Cardiac muscle cell (in vitro differentiated cells and primary cell): ENCODE data around the gene S100A4. TPM values are rescaled to one million over a fixed set of nuclear protein-coding genes. Genes with fewer than 3 reads are reported as not detected.
"Not testable (repeated sequence)": the region's sequence is repeated elsewhere in the genome, so short reads cannot be mapped to it uniquely, and the experiment has no call there.

Experiments
- DNase-seq, 2 donors: peaks; one replicate each; pipeline versions ENCODE4 v3.0.0 to v3.0.0-alpha.2; 2010 to 2017; ENCODE audit warnings: low read depth in 1 of 2, low spot score in 1 of 2
- H3K27ac ChIP-seq: fragments of 200-600 bp; sonication (generic); 2 replicates; pipeline ENCODE4 v1.5.1; 2016
- H3K27me3 ChIP-seq: fragments of 200-600 bp; sonication (generic); 2 replicates; pipeline ENCODE4 v1.6.0; 2016; ENCODE audit warnings: control low read depth
- H3K36me3 ChIP-seq: fragments of 200-600 bp; sonication (generic); 2 replicates; pipeline ENCODE4 v1.5.1; 2016; ENCODE audit warnings: control low read depth
- H3K4me1 ChIP-seq: fragments of 200-600 bp; sonication (generic); 2 replicates; pipeline ENCODE4 v1.8.1; 2017; ENCODE audit warnings: low read depth, mild to moderate bottlenecking, mixed run types
- H3K4me3 ChIP-seq: fragments of 200-600 bp; sonication (generic); 2 replicates; pipeline ENCODE4 v1.5.1; 2016; ENCODE audit warnings: mild to moderate bottlenecking
- H3K9me3 ChIP-seq: fragments of 200-600 bp; sonication (generic); 2 replicates; pipeline ENCODE4 v1.5.1; 2017; ENCODE audit warnings: low read depth, mild to moderate bottlenecking, control low read depth
- polyA plus RNA-seq: library from polyadenylated mRNA; unstranded; fragments of >200 nt; fragmentation: Nextera tagmentation; extraction: Ambion mirVana; gene quantifications from 2 replicates; pipeline ENCODE4 v1.2.1, GENCODE V29; 2016
- total RNA-seq: library from RNA; depleted of rRNA; stranded (reverse); fragments of >200 nt; gene quantifications from 2 replicates; pipeline ENCODE4 v1.2.3, GENCODE V29; 2016
- TF ChIP-seq, protein P1 (sequence below): IDR thresholded peaks from 2 replicates; pipeline ENCODE4 v1.5.1; 2012; ENCODE audit warnings: low read depth, mild to moderate bottlenecking, low read length

Gene S100A4
- total and polyA plus RNA-seq, 2 experiments from 2014 or later: 89.4 to 133 TPM

DNA sequence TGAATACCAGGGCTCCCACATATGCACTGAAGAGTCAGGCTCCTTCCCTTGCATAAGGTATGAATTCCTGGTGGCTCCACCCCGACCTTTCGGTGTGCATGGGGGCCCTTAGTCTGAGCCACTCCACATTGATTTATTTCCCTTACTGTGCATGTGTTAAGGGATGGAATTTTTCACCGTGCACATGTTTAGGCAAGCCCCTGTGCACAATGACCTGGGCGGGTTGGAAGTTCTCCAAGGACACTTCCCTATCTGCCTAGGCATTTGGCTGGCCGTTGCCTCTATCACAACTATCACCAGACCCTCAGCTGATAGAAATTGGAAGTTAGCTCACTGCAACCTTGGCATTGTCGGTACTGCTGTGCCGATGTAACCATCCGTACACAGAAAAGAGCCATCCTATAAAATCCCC lies 19.5 kb downstream of the S100A4 start:
- Histone ChIP-seq H3K9me3 (no peaks in the 10 kb centered on the region), H3K4me1 (no peaks in the 10 kb centered on the region), H3K4me3 (no peak overlapping the region), H3K27me3 (no peaks in the 10 kb centered on the region), H3K36me3 (no peaks in the 10 kb centered on the region), H3K27ac (no peak overlapping the region)
- TF ChIP-seq, protein P1, sequence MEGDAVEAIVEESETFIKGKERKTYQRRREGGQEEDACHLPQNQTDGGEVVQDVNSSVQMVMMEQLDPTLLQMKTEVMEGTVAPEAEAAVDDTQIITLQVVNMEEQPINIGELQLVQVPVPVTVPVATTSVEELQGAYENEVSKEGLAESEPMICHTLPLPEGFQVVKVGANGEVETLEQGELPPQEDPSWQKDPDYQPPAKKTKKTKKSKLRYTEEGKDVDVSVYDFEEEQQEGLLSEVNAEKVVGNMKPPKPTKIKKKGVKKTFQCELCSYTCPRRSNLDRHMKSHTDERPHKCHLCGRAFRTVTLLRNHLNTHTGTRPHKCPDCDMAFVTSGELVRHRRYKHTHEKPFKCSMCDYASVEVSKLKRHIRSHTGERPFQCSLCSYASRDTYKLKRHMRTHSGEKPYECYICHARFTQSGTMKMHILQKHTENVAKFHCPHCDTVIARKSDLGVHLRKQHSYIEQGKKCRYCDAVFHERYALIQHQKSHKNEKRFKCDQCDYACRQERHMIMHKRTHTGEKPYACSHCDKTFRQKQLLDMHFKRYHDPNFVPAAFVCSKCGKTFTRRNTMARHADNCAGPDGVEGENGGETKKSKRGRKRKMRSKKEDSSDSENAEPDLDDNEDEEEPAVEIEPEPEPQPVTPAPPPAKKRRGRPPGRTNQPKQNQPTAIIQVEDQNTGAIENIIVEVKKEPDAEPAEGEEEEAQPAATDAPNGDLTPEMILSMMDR: no peak
- DNase-seq: no peak

DNA sequence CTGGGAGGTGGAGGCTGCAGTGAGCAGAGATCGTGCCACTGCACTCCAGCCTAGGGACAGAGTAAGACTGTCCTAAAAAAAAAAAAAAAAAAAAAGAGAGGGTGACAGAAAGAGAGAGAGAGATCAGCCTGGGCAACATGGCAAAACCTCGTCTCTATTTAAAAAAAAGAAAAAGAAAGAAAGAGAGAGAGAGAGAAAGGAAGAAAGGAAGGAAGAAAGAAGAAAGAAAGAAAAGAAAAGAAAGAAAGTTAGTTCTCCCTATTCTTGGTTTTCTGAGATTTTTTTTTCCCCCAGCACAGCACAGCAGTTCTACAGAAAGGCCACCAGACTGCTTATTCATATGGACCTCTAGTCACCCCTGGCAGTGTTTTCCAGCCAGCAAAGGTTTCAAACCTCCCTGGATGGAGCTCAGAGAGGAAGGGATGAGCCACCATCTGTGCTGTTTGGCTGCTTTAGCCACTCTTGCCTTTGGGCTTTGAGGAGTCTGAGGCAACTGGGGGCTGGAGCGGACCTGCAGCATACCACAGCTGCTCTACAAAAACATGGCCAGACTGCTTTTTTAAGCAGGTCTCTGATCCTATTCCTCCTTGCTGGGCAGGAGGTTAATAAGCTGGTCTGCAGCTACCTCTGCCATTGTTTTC lies 20.4 kb downstream of the S100A4 start:
- no peaks in the 10 kb centered on the region for H3K4me1 ChIP-seq
- no peak overlapping the region for H3K4me3 ChIP-seq
- H3K36me3 ChIP-seq: no peaks in the 10 kb centered on the region
- TF ChIP-seq, protein P1: no peak
- H3K9me3 ChIP-seq: no peaks in the 10 kb centered on the region
- H3K27me3 ChIP-seq: no peaks in the 10 kb centered on the region
- no peak overlapping the region for H3K27ac ChIP-seq
- no peak for DNase-seq

DNA sequence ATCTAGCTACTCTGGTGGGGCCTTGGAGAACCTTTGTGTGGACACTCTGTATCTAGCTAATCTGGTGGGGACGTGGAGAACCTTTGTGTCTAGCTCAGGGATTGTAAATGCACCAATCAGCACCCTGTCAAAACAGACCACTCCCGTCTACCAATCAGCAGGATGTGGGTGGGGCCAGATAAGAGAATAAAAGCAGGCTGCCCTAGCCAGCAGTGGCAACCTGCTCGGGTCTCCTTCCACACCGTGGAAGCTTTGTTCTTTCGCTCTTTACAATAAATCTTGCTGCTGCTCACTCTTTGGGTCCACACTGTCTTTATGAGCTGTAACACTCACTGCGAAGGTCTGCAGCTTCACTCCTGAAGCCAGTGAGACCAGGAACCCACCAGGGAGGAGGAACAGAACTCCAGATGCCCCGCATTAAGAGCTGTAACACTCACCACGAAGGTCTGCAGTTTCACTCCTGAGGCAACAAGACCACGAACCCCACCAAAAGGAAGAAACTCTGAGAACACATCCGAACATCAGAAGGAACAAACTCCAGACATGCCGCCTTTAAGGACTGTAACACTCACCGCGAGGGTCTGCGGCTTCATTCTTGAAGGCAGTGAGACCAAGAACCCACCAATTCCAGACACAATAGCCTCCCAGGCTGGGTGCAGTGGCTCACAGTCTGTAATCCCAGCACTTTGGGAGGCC lies 23.1 kb downstream of the S100A4 start:
- H3K4me3 ChIP-seq, H3K9me3 ChIP-seq, H3K27ac ChIP-seq, H3K4me1 ChIP-seq, H3K27me3 ChIP-seq, H3K36me3 ChIP-seq, DNase-seq: not testable (repeated sequence)

DNA sequence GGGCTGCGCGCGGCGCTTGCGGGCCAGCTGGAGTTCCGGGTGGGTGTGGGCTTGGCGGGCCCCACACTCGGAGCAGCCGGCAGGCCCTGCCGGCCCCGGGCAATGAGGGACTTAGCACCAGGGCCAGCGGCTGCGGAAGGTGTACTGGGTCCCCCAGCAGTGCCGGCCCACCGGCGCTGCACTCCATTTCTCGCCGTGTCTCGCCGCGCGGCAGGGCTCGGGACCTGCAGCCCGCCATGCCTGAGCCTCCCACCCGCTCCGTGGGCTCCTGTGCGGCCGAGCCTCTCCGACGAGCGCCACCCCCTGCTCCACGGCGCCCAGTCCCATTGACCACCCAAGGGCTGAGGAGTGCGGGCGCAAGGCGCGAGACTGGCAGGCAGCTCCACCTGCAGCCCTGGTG lies 23.8 kb downstream of the S100A4 start:
- not testable (repeated sequence) for H3K27ac ChIP-seq, H3K4me1 ChIP-seq, H3K9me3 ChIP-seq

DNA sequence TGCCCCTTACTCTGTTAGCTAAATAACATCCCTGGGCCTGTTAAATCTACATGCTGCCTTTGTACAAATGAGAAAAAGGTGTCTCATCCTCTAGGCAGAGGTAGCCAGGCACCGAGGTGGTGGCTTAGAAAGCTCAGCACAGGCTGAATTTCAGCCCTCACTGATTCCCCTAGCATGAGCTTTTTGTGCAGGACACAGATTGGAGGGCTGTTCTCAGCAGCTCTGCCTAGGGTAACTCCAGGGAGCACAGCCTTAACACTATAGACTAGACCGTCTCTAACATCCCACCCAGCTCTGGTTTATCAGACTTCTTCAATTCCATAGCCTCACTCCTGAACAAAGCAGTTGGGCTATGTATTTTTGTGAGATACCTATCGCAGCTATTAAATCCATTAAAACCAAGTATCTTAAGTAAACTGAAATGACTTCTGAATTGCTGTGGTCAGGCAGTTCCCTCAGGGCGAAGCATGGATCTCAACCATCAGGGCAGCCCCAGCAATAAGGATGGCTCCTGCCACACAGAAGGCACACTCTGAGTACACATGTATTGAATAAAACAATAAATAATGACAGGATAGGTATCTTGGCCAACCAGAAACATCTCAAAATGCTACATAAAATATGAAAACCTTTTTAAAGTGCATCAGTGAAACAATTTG lies 24.7 kb downstream of the S100A4 start:
- TF ChIP-seq, protein P1: no peak
- Histone ChIP-seq H3K4me1 (no peaks in the 10 kb centered on the region), H3K9me3 (no peaks in the 10 kb centered on the region), H3K36me3 (no peaks in the 10 kb centered on the region), H3K27me3 (no peaks in the 10 kb centered on the region), H3K4me3 (no peak overlapping the region), H3K27ac (no peak overlapping the region)
- no peak for DNase-seq

More for the DNA sequence above, 23.8 kb downstream of the S100A4 start:
- not testable (repeated sequence) for DNase-seq, H3K4me3 ChIP-seq, H3K27me3 ChIP-seq, H3K36me3 ChIP-seq

DNA sequence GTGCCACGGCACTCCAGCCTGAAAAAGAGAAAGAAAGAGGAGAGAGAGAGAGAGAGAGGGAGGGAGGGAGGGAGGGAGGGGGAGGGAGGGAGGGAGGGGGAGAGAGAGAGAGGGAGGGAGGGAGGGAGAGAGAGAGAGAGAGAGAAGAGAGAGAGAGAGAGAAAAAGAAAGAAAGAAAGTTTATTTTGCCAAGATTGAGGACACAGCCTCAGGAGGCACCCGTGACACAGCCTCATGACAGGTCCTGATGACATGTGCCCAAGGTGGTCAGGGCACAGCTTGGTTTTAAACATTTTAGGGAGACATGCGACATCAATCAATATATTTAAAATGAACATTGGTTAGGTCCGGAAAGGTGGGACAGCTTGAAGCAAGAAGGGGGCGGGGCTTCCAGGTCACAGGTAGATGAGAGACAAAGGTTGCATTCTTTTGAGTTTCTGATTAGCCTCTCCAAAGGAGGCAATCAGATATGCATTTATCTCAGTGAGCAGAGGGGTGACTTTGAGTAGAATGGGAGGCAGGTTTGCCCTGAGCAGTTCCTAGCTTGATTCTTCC lies 25.4 kb downstream of the S100A4 start:
- H3K36me3 ChIP-seq, H3K27me3 ChIP-seq, DNase-seq, H3K27ac ChIP-seq, H3K4me3 ChIP-seq, H3K9me3 ChIP-seq, H3K4me1 ChIP-seq: not testable (repeated sequence)

DNA sequence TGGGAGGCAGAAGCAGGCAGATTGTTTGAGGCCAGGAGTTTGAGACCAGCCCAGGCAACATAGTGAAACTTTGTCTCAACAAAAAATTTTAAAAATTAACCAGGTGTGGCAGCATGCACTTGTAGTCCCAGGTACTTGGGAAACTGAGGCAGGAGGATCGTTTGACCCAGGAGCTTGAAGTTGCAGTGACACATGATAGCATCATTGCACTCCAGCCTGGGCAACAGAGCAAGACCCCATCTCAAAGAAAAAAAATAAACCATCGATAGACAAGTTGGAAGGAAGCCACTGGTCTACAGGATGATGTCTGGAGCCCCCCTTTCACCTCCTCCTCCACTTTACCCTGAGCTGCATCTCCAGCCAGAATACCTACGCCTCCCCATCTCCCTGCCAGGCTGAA lies 26.4 kb downstream of the S100A4 start:
- Histone ChIP-seq H3K4me3 (no peak overlapping the region), H3K27ac (no peak overlapping the region), H3K9me3 (no peaks in the 10 kb centered on the region), H3K4me1 (no peaks in the 10 kb centered on the region), H3K36me3 (no peaks in the 10 kb centered on the region), H3K27me3 (no peaks in the 10 kb centered on the region)
- TF ChIP-seq, protein P1: no peak
- DNase-seq: no peak
